Measurements from ENCODE around the gene ABITRAM. TPM values are rescaled to one million over a fixed set of nuclear protein-coding genes. Genes with fewer than 3 reads are reported as not detected.
A peak's percentile ranks its signal among the peaks of the same experiment; 100 is the strongest.

Gene ABITRAM
- total and polyA plus RNA-seq, 2 of the 13 experiments (the other 11 are each of a cell fraction or from before 2014, with no cell fraction given), result 10.2 to 21.6 TPM

GRCh38 chr9:108933718-108934322, 380 bp upstream of the ABITRAM start, which contains the start of gene ELP1 (continued):
- TF ChIP-seq ZBED4 (CRISPR knock-in tag; IDR thresholded peaks at IDR 0.05; ENCODE audit: borderline replicate concordance), result peak; percentile 12; the same call in 1 of the 2 replicates
- peak; percentile 86; the same call in 1 of the 2 replicates for TF ChIP-seq ZBTB3 (CRISPR knock-in tag; IDR thresholded peaks at IDR 0.05; ENCODE audit: borderline replicate concordance, low read depth)
- peak; percentile 76 for TF ChIP-seq RFX5 (IDR thresholded peaks at IDR 0.05; ENCODE audit: low read depth, low read length)
- peak; percentile 70 for TF ChIP-seq RXRB (CRISPR knock-in tag; IDR thresholded peaks at IDR 0.05; ENCODE audit: borderline replicate concordance)
- TF ChIP-seq RAD21 (CRISPR knock-in tag; IDR thresholded peaks at IDR 0.05), result peak; percentile 78
- no peak; the same call in 1 of the 2 replicates for TF ChIP-seq KLF12 (CRISPR knock-in tag; IDR thresholded peaks at IDR 0.05; ENCODE audit: borderline replicate concordance)
- TF ChIP-seq SMAD3 (CRISPR knock-in tag; IDR thresholded peaks at IDR 0.05), result peak; percentile 81; the same call in 1 of the 2 replicates
- TF ChIP-seq ESRRA (CRISPR knock-in tag; IDR thresholded peaks at IDR 0.05; ENCODE audit: low read depth), result peak; percentile 31; the same call in 1 of the 2 replicates
- TF ChIP-seq, protein P1, sequence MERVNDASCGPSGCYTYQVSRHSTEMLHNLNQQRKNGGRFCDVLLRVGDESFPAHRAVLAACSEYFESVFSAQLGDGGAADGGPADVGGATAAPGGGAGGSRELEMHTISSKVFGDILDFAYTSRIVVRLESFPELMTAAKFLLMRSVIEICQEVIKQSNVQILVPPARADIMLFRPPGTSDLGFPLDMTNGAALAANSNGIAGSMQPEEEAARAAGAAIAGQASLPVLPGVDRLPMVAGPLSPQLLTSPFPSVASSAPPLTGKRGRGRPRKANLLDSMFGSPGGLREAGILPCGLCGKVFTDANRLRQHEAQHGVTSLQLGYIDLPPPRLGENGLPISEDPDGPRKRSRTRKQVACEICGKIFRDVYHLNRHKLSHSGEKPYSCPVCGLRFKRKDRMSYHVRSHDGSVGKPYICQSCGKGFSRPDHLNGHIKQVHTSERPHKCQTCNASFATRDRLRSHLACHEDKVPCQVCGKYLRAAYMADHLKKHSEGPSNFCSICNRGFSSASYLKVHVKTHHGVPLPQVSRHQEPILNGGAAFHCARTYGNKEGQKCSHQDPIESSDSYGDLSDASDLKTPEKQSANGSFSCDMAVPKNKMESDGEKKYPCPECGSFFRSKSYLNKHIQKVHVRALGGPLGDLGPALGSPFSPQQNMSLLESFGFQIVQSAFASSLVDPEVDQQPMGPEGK (CRISPR knock-in tag; IDR thresholded peaks at IDR 0.05), result peak; percentile 90
- TF ChIP-seq ZNF143 (CRISPR knock-in tag; IDR thresholded peaks at IDR 0.05), result peak; percentile 40; the same call in 1 of the 2 replicates
- TF ChIP-seq RNF2 (conservative IDR thresholded peaks at IDR 0.05; ENCODE audit: low read depth), result no peak; the same call in 1 of the 2 replicates
- no peak for TF ChIP-seq ZNF33A (CRISPR knock-in tag; IDR thresholded peaks at IDR 0.05; ENCODE audit: borderline replicate concordance)
- TF ChIP-seq AHR (CRISPR knock-in tag; IDR thresholded peaks at IDR 0.05), result peak; percentile 39; the same call in 1 of the 2 replicates
- TF ChIP-seq GABPA (IDR thresholded peaks at IDR 0.05; ENCODE audit: low read depth, low read length), result no peak
- TF ChIP-seq GABPA (CRISPR knock-in tag; IDR thresholded peaks at IDR 0.05; ENCODE audit: low read depth), result peak; percentile 79; the same call in 1 of the 2 replicates
- no peak for TF ChIP-seq ZNF446 (CRISPR knock-in tag; IDR thresholded peaks at IDR 0.05)
- TF ChIP-seq, protein P2, sequence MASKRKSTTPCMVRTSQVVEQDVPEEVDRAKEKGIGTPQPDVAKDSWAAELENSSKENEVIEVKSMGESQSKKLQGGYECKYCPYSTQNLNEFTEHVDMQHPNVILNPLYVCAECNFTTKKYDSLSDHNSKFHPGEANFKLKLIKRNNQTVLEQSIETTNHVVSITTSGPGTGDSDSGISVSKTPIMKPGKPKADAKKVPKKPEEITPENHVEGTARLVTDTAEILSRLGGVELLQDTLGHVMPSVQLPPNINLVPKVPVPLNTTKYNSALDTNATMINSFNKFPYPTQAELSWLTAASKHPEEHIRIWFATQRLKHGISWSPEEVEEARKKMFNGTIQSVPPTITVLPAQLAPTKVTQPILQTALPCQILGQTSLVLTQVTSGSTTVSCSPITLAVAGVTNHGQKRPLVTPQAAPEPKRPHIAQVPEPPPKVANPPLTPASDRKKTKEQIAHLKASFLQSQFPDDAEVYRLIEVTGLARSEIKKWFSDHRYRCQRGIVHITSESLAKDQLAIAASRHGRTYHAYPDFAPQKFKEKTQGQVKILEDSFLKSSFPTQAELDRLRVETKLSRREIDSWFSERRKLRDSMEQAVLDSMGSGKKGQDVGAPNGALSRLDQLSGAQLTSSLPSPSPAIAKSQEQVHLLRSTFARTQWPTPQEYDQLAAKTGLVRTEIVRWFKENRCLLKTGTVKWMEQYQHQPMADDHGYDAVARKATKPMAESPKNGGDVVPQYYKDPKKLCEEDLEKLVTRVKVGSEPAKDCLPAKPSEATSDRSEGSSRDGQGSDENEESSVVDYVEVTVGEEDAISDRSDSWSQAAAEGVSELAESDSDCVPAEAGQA (IDR thresholded peaks at IDR 0.05; ENCODE audit: low read depth), result peak; percentile 81
- TF ChIP-seq, protein P2 (CRISPR knock-in tag; IDR thresholded peaks at IDR 0.05; ENCODE audit: borderline replicate concordance), result peak; percentile 74; the same call in 1 of the 2 replicates
- TF ChIP-seq ZKSCAN5 (CRISPR knock-in tag; IDR thresholded peaks at IDR 0.05), result no peak
